HG02840 (cell line): ENCODE data around the gene KRCC1.

ENCODE experiments used
- ATAC-seq: cut with Tn5 transposase; IDR thresholded peaks from one replicate; pipeline ENCODE4 v1.9.1; 2021; ENCODE audit warnings: mild to moderate bottlenecking, moderate library complexity, moderate number of reproducible peaks; ENCODE audit not compliant: unreplicated experiment, low FRiP score

Gene KRCC1

DNA sequence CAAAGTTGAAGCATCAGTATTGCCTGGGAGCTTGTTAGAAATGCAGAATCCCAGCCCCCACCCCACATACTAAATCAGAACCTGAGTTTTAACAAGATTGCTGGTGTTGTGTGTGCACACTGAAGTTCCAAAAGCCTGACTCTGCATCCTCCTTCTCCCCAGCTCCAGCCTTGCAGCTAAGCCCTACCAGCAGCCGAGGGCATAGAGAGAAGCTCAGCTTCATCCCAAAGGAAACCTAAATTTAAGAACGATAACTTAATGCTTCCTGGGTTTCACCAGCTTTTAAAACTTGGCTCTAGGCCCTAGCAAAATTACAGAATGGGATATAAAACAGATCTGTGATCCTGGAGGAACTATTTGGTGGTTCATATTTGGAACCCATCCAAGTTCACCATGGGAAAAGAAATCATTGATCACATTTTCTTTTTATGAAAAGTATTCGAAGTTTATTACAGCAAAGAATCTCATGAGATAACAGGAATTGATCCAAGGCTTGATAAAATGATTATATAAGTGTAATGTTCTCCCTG is 23.1 kb upstream of the KRCC1 start:
- no peak for ATAC-seq

DNA sequence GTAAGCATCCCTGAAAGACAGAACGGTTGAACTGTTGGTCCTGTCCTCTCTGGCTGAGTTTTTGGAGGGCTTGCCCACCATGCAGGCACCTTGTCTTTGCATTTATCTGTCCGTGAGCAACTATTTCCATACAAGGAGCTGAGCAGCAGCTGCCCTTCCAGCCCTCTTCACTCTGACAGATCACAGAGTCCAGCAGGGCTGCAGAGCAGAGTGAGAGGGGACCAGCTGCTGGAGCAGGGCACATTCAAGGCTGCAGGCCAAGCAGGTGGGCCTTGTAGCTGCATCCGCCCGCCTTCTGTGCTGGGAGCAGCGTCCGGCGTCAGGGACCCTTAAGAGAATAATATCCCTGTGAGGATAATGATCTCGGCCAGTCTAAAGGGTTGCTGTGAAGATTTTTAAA is 21.5 kb upstream of the KRCC1 start:
- no peak for ATAC-seq

DNA sequence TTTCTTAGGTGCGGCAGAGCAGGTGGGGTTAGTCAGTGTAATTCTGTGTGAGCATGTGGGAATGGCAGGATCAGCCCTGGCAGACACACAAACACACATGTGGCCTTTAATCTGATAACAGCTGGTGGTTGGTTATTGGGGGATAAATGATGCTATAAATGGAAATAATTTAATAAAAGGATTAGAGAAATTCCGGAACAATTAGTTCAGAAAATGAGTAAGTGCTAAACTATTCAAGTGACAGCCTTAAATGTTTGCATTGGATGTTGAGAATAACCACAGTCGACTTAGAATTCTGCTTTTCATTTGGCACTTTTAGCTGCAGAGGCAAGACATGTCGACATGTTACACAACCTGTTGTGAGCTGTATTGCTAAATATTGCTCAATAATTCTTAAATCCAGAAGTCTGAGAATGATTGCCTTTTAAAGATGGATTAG is 19.3 kb upstream of the KRCC1 start:
- no peak for ATAC-seq

- ATAC-seq = no peak
Observed at GRCh38 chr2:88074150-88074549, 18.6 kb upstream of the KRCC1 start.

GRCh38 chr2:88071365-88071764 is 15.8 kb upstream of the KRCC1 start:
- no peak for ATAC-seq

DNA sequence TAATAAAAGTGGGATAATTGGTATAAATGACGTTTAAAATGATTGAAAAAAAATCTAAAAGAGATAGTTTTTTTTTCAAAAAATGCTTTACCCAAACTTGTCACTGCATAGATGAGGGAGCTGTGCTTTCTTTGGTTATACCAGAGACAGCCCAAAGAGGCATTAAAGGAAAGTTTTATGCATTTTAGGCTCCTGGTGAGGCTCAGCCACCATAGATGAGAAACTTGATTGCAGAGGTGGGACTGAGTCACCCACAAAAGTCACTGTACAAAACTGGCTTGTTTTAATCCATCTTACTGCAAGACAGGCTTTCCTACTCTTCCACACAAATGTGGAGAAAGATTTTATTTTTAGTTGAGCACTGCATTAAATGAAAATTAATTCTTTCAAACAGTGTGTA is 14.5 kb upstream of the KRCC1 start:
- no peak for ATAC-seq

DNA sequence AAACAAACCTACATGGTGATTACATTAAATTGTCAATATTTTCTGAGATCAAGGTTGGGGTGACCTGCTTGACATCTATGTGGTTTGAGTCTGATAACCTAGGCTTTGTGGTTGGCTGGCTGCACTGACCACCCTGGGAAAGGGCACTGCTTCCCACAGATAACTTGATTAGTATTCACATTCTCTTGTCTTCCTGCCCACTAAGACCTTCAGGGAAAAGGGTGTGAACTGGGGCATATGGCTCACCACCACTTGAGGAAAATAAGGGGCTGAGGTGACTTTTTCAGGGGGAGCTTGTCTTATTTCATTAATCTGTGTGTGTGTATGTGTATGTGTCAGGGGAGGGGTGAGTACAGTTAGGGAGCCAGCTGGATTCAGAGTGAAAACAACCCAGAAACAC is 13.5 kb upstream of the KRCC1 start:
- ATAC-seq = no peak

GRCh38 chr2:88068044-88068443 is 12.5 kb upstream of the KRCC1 start:
- ATAC-seq = no peak

GRCh38 chr2:88067598-88067997 is 12.0 kb upstream of the KRCC1 start, which contains the start of gene SMYD1:
Gene SMYD1, plus strand, starts transcription at chr2:88067825. Its CDS starts 40 bp downstream, at chr2:88067865.
- no peak for ATAC-seq

DNA sequence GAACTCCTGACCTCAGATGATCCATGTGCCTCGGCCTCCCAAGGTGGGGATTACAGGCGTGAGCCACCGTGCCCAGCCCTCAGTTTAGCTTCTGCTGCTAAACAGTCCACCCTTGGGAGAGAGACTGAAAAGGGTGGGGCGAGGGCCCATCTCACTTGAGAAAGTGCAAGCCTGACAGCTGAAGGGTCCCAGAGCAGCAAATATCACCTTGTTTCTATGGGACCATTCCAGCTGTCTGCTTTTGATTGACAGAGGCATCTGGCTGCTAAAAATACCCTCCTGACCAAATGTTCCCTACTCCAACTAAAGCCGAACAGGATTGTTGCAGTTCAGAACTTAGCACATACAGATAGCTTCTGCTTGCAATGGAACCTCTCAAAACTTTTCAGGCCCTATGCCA is 11.6 kb upstream of the KRCC1 start:
- no peak for ATAC-seq

DNA sequence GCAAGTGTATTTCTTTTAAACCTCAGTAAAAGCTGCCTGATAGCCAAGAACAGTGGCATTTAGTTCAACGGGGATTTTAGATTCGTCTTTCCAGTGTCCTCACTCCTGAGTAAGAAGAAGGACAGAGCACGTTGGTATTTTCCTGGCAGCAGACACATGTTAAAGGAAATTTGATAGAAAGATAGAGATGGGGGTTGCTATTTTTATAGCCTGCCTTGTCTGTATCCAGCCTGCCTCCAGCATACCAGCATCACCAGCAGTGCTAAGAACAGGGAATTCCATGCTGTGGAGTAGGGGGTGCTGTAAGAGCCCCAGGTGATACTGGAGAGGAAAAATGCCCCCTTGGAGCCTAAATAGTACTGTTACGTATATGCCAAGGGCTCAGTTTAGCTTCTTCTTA is 11.0 kb upstream of the KRCC1 start:
- ATAC-seq = no peak

GRCh38 chr2:88061295-88061694 is 5.7 kb upstream of the KRCC1 start:
- ATAC-seq = no peak

DNA sequence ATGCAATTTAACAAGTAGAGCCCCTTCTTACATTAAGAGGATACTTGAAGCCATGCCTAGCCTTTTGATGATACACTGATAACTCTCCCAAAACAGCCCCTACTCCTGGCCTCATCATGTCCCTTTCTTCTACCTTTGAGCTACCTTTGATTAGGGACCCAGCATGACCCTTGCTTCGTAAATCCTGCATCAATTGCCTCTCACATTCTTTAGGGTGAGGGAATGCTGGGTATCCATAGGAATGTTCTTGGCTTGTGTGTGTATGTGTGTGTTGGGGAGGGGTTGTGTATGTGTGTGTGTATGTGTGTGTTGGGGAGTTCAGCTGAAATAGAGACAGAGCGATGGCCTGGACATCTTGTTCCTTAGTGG is 5.3 kb upstream of the KRCC1 start:
- no peak for ATAC-seq

- no peak for ATAC-seq
Observed at GRCh38 chr2:88059979-88060906, 4.7 kb upstream of the KRCC1 start.

- no peak for ATAC-seq
Observed at GRCh38 chr2:88058191-88058590, 2.6 kb upstream of the KRCC1 start.

- ATAC-seq = no peak
Observed at GRCh38 chr2:88057437-88057844, 1.9 kb upstream of the KRCC1 start.

DNA sequence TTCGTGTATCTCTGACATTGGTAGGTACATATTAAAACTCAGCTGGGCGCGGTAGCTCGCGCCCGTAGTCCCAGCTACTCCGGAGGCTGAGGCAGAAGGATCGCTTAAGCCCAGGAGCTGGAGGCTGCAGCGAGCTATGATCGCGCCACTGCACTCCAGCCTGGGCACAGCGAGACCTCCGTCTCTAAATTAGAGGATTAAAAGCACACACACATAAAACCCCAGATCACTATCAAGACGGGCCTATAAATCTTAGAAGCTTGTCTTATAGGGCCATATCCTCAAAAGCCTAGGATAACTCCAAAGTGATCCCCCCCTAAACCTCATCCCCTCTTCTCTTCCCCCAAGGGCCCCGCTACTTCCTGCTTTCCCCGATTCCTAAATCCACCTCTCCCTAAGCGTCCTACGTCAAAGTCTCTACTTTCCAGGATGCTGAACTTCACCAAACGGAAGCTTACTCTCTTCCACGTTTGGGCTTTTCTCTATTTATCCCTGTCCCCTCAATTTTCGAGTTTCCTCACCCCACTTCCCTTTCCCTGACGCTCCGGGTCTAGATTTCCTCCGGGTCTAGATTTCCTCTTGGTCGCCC is 707 bp downstream of the KRCC1 start:
- ATAC-seq = no peak

DNA sequence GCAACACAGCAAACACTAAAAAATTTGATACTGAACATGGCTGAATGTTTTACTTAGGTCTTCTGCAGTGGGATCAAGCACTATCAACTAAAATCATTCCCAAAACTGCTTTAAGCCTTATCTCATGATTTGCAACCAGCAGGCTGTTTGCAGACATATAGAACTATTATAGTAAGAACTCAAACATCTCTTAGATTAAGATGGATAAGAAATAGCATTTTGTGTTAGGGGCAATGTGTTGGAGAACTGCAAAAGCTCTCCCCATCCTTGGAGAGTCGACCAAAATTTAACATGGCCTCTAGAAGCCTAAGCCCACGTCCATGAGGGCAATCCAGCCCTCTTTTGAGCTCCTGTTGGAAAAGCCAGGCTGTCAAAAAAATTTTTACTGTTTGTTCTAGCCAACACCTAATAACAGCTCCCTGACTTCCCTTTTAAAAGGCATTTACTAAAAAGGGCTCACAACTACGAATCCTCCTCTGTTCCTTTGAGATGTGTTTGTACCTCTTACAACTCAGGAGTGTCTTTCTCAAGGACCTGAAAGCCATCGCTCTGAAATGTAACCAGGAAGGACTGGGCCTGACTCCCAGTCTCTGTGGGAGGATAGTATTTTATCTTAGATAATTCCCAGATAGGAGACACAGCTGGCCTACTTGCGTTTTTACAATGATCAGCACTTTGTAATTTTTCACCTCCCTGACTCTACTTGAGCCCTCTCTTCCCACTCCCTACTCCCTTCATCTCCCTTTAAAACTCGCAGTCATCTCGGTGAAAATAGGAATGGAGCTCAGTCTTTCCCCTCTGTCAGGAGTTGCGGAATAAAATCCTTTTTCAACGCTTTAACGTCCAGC is 1.4 kb downstream of the KRCC1 start:
- ATAC-seq = no peak

- ATAC-seq = no peak
Observed at GRCh38 chr2:88053296-88053695, 2.3 kb downstream of the KRCC1 start.

- no peak for ATAC-seq
Observed at GRCh38 chr2:88051792-88052191, 3.8 kb downstream of the KRCC1 start.

- no peak for ATAC-seq
Observed at GRCh38 chr2:88049622-88050021, 6.0 kb downstream of the KRCC1 start.
